Loucy (cell line): ENCODE results near the gene TBX10.

Experiments used
- H2AFZ ChIP-seq: fragments of 200-600 bp; sonication (generic); 2 replicates; pipeline ENCODE4 v1.6.0; 2016; ENCODE audit warnings: antibody characterized with exemption, mild to moderate bottlenecking, low read length, moderate library complexity
- H3F3A ChIP-seq: fragments of 200-600 bp; 2 replicates; pipeline ENCODE4 v1.6.0; 2016; ENCODE audit warnings: antibody characterized with exemption, low read depth, mild to moderate bottlenecking
- H3K27me3 ChIP-seq: fragments of 200-600 bp; sonication (generic); 2 replicates; pipeline ENCODE4 v1.6.1; 2014; ENCODE audit warnings: low read length, mild to moderate bottlenecking; ENCODE audit not compliant: insufficient read depth, poor library complexity, severe bottlenecking
- H3K36me3 ChIP-seq: fragments of 200-600 bp; sonication (generic); 2 replicates; pipeline ENCODE4 v1.6.1; 2016; ENCODE audit warnings: low read length; ENCODE audit not compliant: insufficient read depth
- H3K4me1 ChIP-seq: fragments of 200-600 bp; sonication (generic); 2 replicates; pipeline ENCODE4 v1.5.1; 2014; ENCODE audit warnings: low read length, mild to moderate bottlenecking; ENCODE audit not compliant: insufficient read depth, poor library complexity, severe bottlenecking
- H3K4me2 ChIP-seq: fragments of 200-600 bp; sonication (generic); 2 replicates; pipeline ENCODE4 v1.6.0; 2014; ENCODE audit warnings: antibody characterized with exemption, low read length, low read depth, mild to moderate bottlenecking; ENCODE audit not compliant: poor library complexity, severe bottlenecking
- H3K4me3 ChIP-seq: fragments of 200-600 bp; sonication (generic); 2 replicates; pipeline ENCODE4 v1.5.1; 2014; ENCODE audit warnings: low read length, mild to moderate bottlenecking, mixed read lengths; ENCODE audit not compliant: poor library complexity, severe bottlenecking
- H3K79me2 ChIP-seq: fragments of 200-600 bp; sonication (generic); 2 replicates; pipeline ENCODE4 v1.6.1; 2014; ENCODE audit warnings: low read length; ENCODE audit not compliant: insufficient read depth
- H3K9ac ChIP-seq: fragments of 200-600 bp; sonication (generic); 2 replicates; pipeline ENCODE4 v1.6.0; 2014; ENCODE audit warnings: mild to moderate bottlenecking, low read depth, low read length, moderate library complexity; ENCODE audit not compliant: poor library complexity, severe bottlenecking
- H3K9me2 ChIP-seq: fragments of 200-600 bp; sonication (generic); replicated peaks from 2 replicates; pipeline ENCODE4 v1.6.1; 2016; ENCODE audit warnings: low read depth, low read length, mixed read lengths
- H3K9me3 ChIP-seq: fragments of 200-600 bp; sonication (generic); 2 replicates; pipeline ENCODE4 v1.6.1; 2014; ENCODE audit warnings: mild to moderate bottlenecking, antibody characterized with exemption, low read length, low read depth; ENCODE audit not compliant: insufficient read depth
- H4K20me1 ChIP-seq: fragments of 200-600 bp; sonication (generic); 2 replicates; pipeline ENCODE4 v1.6.0; 2014; ENCODE audit warnings: antibody characterized with exemption, low read length, mild to moderate bottlenecking; ENCODE audit not compliant: insufficient read depth, poor library complexity, severe bottlenecking
- CTCF ChIP-seq: fragments of 200-600 bp; sonication (generic); conservative IDR thresholded peaks from 2 replicates; pipeline ENCODE4 v1.5.1; 2014; ENCODE audit warnings: mild to moderate bottlenecking, antibody characterized with exemption, low read length
- EZH2phosphoT487 ChIP-seq: fragments of 200-600 bp; IDR thresholded peaks from 2 replicates; pipeline ENCODE4 v1.6.1; 2018; ENCODE audit warnings: antibody characterized with exemption, mild to moderate bottlenecking, moderate library complexity, borderline replicate concordance

TBX10 gene

GRCh38 chr11:67636962-67637361 is 2.6 kb downstream of the TBX10 start:
- Histone ChIP-seq H3K9me2 (no peaks in the 10 kb centered on the region), H2AFZ (no peak overlapping the region), H3K9me3 (no peaks in the 10 kb centered on the region), H3K9ac (no peak overlapping the region), H3K36me3 (no peaks in the 10 kb centered on the region), H3K4me1 (no peaks in the 10 kb centered on the region), H4K20me1 (no peaks in the 10 kb centered on the region), H3K4me3 (no peak overlapping the region), H3K4me2 (no peak overlapping the region), H3K79me2 (no peaks in the 10 kb centered on the region), H3K27me3 (no peaks in the 10 kb centered on the region), H3F3A (0 out of 2 replicates have a peak, but pooled peaks cover 3% of the 10 kb centered on the region)
- TF ChIP-seq EZH2phosphoT487 (no peak), CTCF (no peak)

GRCh38 chr11:67635231-67635521 is 4.4 kb downstream of the TBX10 start:
- no peak overlapping the region for H3K4me3 ChIP-seq
- no peaks in the 10 kb centered on the region for H3K9me3 ChIP-seq
- H3K27me3 ChIP-seq, result no peaks in the 10 kb centered on the region
- H3F3A ChIP-seq, result 0 out of 2 replicates have a peak, but pooled peaks cover 3% of the 10 kb centered on the region
- no peaks in the 10 kb centered on the region for H3K36me3 ChIP-seq
- H4K20me1 ChIP-seq, result no peaks in the 10 kb centered on the region
- no peak overlapping the region for H2AFZ ChIP-seq
- no peaks in the 10 kb centered on the region for H3K79me2 ChIP-seq
- TF ChIP-seq EZH2phosphoT487, result no peak
- TF ChIP-seq CTCF, result no peak
- no peak overlapping the region for H3K9ac ChIP-seq
- peaks cover 12% of the 10 kb centered on the region for H3K4me1 ChIP-seq
- no peak overlapping the region for H3K4me2 ChIP-seq
- no peaks in the 10 kb centered on the region for H3K9me2 ChIP-seq

- no peaks in the 10 kb centered on the region for H4K20me1 ChIP-seq
- TF ChIP-seq EZH2phosphoT487, result no peak
- no peak for TF ChIP-seq CTCF
- peaks cover 12% of the 10 kb centered on the region for H3K4me1 ChIP-seq
- no peaks in the 10 kb centered on the region for H3K9me2 ChIP-seq
- H3K27me3 ChIP-seq, result no peaks in the 10 kb centered on the region
- H3K4me2 ChIP-seq, result no peak overlapping the region
- no peaks in the 10 kb centered on the region for H3K79me2 ChIP-seq
- H3K36me3 ChIP-seq, result no peaks in the 10 kb centered on the region
- no peak overlapping the region for H2AFZ ChIP-seq
- H3K9me3 ChIP-seq, result no peaks in the 10 kb centered on the region
- H3K9ac ChIP-seq, result no peak overlapping the region
- H3F3A ChIP-seq, result 0 out of 2 replicates have a peak, but pooled peaks cover 3% of the 10 kb centered on the region
- H3K4me3 ChIP-seq, result no peak overlapping the region
Measured at GRCh38 chr11:67634366-67635230, 5.0 kb downstream of the TBX10 start.
